GM13977 (cell line): Measurements from ENCODE around the gene CBFA2T3.
A peak's percentile ranks its signal among the peaks of the same experiment; 100 is the strongest.

Experiments used
- DNase-seq: peaks from one replicate; pipeline ENCODE4 v3.0.0; 2012; ENCODE audit warnings: low spot score
- CTCF ChIP-seq: IDR thresholded peaks from 2 replicates; pipeline ENCODE4 v1.5.1; 2012; ENCODE audit warnings: mild to moderate bottlenecking, control low read depth; ENCODE audit not compliant: insufficient read depth; ENCODE audit errors: extremely low read depth, missing control alignments
- in situ Hi-C: fragments of 300-500 bp; cut with MboI; formaldehyde crosslinking; loops from one replicate; pipeline ENCODE4 v1.12.0; 2022; ENCODE audit warnings: low sequenced_read_pairs, low pct_unique_long_range_greater_than_20kb, mixed read lengths, inconsistent platforms; ENCODE audit not compliant: unreplicated experiment

Gene CBFA2T3

GRCh38 chr16:88923926-88924833 is 52.8 kb downstream of the CBFA2T3 start:
- in situ Hi-C loops = no loop called here

GRCh38 chr16:88923450-88923849 is 53.6 kb downstream of the CBFA2T3 start:
- peak; percentile 27 for DNase-seq
- TF ChIP-seq CTCF = no peak
- in situ Hi-C loops = no loop called here

More at GRCh38 chr16:88923926-88924833, 52.8 kb downstream of the CBFA2T3 start:
- no peak for DNase-seq
- TF ChIP-seq CTCF = no peak

- no peak for DNase-seq
- TF ChIP-seq CTCF = no peak
Measured at GRCh38 chr16:88922826-88923410, 54.1 kb downstream of the CBFA2T3 start.

GRCh38 chr16:88922114-88922825 is 54.7 kb downstream of the CBFA2T3 start:
- in situ Hi-C loops = no loop called here
- no peak for TF ChIP-seq CTCF
- DNase-seq = no peak

More at GRCh38 chr16:88922826-88923410, 54.1 kb downstream of the CBFA2T3 start:
- in situ Hi-C loops = no loop called here

- TF ChIP-seq CTCF = no peak
- DNase-seq = peak; percentile 60
- in situ Hi-C loops = no loop called here
Measured at GRCh38 chr16:88921591-88921990, 55.4 kb downstream of the CBFA2T3 start.

- in situ Hi-C loops = no loop called here
- peak; percentile 87 for DNase-seq
- no peak for TF ChIP-seq CTCF
Measured at GRCh38 chr16:88920618-88921590, 56.1 kb downstream of the CBFA2T3 start.
